Smooth muscle cell (in vitro differentiated cells): ENCODE measurements around the gene ATXN1. TPM values are rescaled to one million over a fixed set of nuclear protein-coding genes. Genes with fewer than 3 reads are reported as not detected.

Source experiments
- DNase-seq: peaks from one replicate; lab custom pipeline; 2025; ENCODE audit not compliant: unreplicated experiment; lab: John Stamatoyannopoulos, UW
- H2AFZ ChIP-seq: fragments of 200-600 bp; sonication (generic); 2 replicates; pipeline ENCODE4 v1.6.0; 2016; ENCODE audit warnings: antibody characterized with exemption, low read depth, mild to moderate bottlenecking
- H3F3A ChIP-seq: fragments of 200-600 bp; sonication (generic); 2 replicates; pipeline ENCODE4 v1.6.0; 2017; ENCODE audit warnings: antibody characterized with exemption, low read depth
- H3K27ac ChIP-seq: fragments of 200-600 bp; sonication (generic); 2 replicates; pipeline ENCODE4 v1.5.1; 2016; ENCODE audit warnings: low read depth, mild to moderate bottlenecking
- H3K27me3 ChIP-seq: fragments of 200-600 bp; sonication (generic); 2 replicates; pipeline ENCODE4 v1.6.1; 2016; ENCODE audit warnings: low read depth, mild to moderate bottlenecking
- H3K36me3 ChIP-seq: fragments of 200-600 bp; sonication (generic); 2 replicates; pipeline ENCODE4 v1.5.1; 2016; ENCODE audit warnings: low read depth
- H3K4me1 ChIP-seq: fragments of 200-600 bp; sonication (generic); 2 replicates; pipeline ENCODE4 v1.5.1; 2016; ENCODE audit warnings: low read depth
- H3K4me2 ChIP-seq: fragments of 200-600 bp; sonication (generic); 2 replicates; pipeline ENCODE4 v1.6.0; 2016; ENCODE audit warnings: mild to moderate bottlenecking
- H3K4me3 ChIP-seq: fragments of 200-600 bp; sonication (generic); 2 replicates; pipeline ENCODE4 v1.5.1; 2016; ENCODE audit warnings: mild to moderate bottlenecking
- H3K79me2 ChIP-seq: fragments of 200-600 bp; sonication (generic); 2 replicates; pipeline ENCODE4 v1.6.0; 2016; ENCODE audit warnings: low read depth, mild to moderate bottlenecking
- H3K9ac ChIP-seq: fragments of 200-600 bp; sonication (generic); 2 replicates; pipeline ENCODE4 v1.6.0; 2016; ENCODE audit warnings: low read depth
- H3K9me3 ChIP-seq: fragments of 200-600 bp; sonication (generic); replicated peaks from 2 replicates; pipeline ENCODE4 v1.5.1; 2016; ENCODE audit warnings: low read depth
- H4K20me1 ChIP-seq: fragments of 200-600 bp; sonication (generic); 2 replicates; pipeline ENCODE4 v1.6.0; 2016; ENCODE audit warnings: low read depth
- WGBS: methylation state at CpG from one replicate; pipeline ENCODE4 v1.1.7; 2016; ENCODE audit warnings: low lambda C conversion rate; 5-methylcytosine and 5-hydroxymethylcytosine counted together
- polyA plus RNA-seq: library from polyadenylated mRNA; unstranded; fragments of >200 nt; fragmentation: Nextera tagmentation; extraction: Ambion mirVana; gene quantifications from 2 replicates; pipeline ENCODE4 v1.2.1, GENCODE V29; 2016
- total RNA-seq: library from RNA; depleted of rRNA; stranded (reverse); fragments of >200 nt; gene quantifications from 2 replicates; pipeline ENCODE4 v1.2.3, GENCODE V29; 2014
- TF ChIP-seq, protein P1 (sequence below): fragments of 200-600 bp; sonication (generic); IDR thresholded peaks from 2 replicates; pipeline ENCODE4 v1.5.1; 2017; ENCODE audit warnings: borderline replicate concordance, mild to moderate bottlenecking, antibody characterized with exemption; ENCODE audit not compliant: insufficient read depth, poor library complexity, severe bottlenecking

Gene ATXN1
- total and polyA plus RNA-seq, 2 experiments from 2014 or later: 17.9 to 40.6 TPM

DNA sequence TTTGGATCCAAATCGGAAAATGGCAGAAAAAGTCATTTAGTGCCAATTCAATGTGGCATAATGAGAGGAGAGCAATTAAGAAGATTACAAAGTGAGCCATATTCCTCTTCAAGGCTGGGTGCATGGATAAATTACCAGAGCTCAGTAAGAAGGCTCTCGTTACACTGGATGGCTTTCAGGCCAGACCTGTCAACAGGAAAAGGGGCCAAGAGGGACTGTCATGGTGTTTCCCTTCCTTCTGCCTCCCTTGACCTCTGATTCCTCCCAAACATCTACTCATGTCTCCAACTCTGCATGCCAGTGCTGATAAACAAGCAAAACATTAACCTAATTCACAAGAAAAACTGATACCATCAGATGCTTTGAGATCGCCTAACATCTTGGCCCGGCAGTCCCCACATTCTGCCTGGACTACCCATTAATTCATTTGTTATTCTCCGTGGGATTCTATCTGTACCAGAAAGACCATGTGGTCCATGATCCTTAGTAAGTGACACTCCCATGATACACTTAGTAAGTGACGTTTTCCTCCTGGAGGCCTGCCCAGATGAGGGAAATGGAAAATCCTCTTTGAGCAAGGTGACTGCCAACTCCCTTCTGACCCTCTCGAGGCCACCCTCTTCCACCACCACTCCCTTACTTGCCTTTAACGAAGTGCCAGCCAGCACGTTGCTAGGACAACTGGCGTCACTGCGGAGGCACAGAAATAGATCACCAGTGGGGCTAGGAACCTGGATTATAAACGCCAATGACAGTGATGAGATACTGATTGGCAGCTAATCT, 283.7 kb downstream of the ATXN1 start:
- H3K27me3 ChIP-seq: no peaks in the 10 kb centered on the region
- TF ChIP-seq, protein P1, sequence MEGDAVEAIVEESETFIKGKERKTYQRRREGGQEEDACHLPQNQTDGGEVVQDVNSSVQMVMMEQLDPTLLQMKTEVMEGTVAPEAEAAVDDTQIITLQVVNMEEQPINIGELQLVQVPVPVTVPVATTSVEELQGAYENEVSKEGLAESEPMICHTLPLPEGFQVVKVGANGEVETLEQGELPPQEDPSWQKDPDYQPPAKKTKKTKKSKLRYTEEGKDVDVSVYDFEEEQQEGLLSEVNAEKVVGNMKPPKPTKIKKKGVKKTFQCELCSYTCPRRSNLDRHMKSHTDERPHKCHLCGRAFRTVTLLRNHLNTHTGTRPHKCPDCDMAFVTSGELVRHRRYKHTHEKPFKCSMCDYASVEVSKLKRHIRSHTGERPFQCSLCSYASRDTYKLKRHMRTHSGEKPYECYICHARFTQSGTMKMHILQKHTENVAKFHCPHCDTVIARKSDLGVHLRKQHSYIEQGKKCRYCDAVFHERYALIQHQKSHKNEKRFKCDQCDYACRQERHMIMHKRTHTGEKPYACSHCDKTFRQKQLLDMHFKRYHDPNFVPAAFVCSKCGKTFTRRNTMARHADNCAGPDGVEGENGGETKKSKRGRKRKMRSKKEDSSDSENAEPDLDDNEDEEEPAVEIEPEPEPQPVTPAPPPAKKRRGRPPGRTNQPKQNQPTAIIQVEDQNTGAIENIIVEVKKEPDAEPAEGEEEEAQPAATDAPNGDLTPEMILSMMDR: no peak
- no peak overlapping the region for H3K9ac ChIP-seq
- peaks cover 1% of the 10 kb centered on the region for H3K36me3 ChIP-seq
- WGBS: 96% methylated on average over 12 of the region's 12 CpGs
- H3K9me3 ChIP-seq: no peaks in the 10 kb centered on the region
- H3K4me3 ChIP-seq: no peak overlapping the region
- H2AFZ ChIP-seq: no peak overlapping the region
- no peaks in the 10 kb centered on the region for H3K4me1 ChIP-seq
- H4K20me1 ChIP-seq: peaks cover 50% of the 10 kb centered on the region
- no peaks in the 10 kb centered on the region for H3K79me2 ChIP-seq
- peaks cover 18% of the 10 kb centered on the region for H3F3A ChIP-seq
- no peak overlapping the region for H3K27ac ChIP-seq
- H3K4me2 ChIP-seq: no peak overlapping the region
- no peak for DNase-seq

GRCh38 chr6:16476861-16477260, 284.4 kb downstream of the ATXN1 start:
- Histone ChIP-seq H3K9me3 (no peaks in the 10 kb centered on the region), H3K36me3 (no peaks in the 10 kb centered on the region), H3K4me1 (no peaks in the 10 kb centered on the region), H3F3A (peaks cover 22% of the 10 kb centered on the region), H3K27ac (no peak overlapping the region), H3K79me2 (no peaks in the 10 kb centered on the region), H2AFZ (no peak overlapping the region), H3K9ac (no peak overlapping the region), H3K4me3 (no peak overlapping the region), H3K27me3 (no peaks in the 10 kb centered on the region), H3K4me2 (no peak overlapping the region), H4K20me1 (peaks cover 53% of the 10 kb centered on the region)
- DNase-seq: no peak
- 93% methylated on average over 7 of the region's 7 CpGs for WGBS
- TF ChIP-seq, protein P1: no peak

DNA sequence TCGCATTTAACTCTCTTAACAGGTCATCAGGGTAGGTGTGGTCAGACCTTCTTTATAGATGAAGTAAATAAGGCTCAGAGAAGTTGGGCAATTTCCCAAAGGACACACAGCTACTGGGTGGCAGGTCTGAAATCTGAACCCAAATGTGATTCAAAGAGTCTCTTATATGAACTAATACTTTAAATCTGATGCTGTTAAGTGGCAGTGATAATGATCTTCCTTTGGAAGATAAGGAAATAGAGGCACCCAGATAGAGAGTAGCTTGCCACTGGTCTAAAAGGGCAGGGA, 285.8 kb downstream of the ATXN1 start:
- no peak overlapping the region for H3K27ac ChIP-seq
- no peak overlapping the region for H3K9ac ChIP-seq
- no peaks in the 10 kb centered on the region for H3K36me3 ChIP-seq
- TF ChIP-seq, protein P1: no peak
- H3F3A ChIP-seq: peaks cover 22% of the 10 kb centered on the region
- no peak overlapping the region for H3K4me2 ChIP-seq
- H4K20me1 ChIP-seq: peaks cover 54% of the 10 kb centered on the region
- no peak overlapping the region for H2AFZ ChIP-seq
- H3K4me1 ChIP-seq: no peaks in the 10 kb centered on the region
- no peak for DNase-seq
- H3K9me3 ChIP-seq: no peaks in the 10 kb centered on the region
- 91% methylated on average over 1 of the region's 1 CpG for WGBS
- H3K79me2 ChIP-seq: no peaks in the 10 kb centered on the region
- no peaks in the 10 kb centered on the region for H3K27me3 ChIP-seq
- no peak overlapping the region for H3K4me3 ChIP-seq
